ENCODE measurements around the gene KRTAP2-2. TPM values are rescaled to one million over a fixed set of nuclear protein-coding genes. Genes with fewer than 3 reads are reported as not detected.
"Not testable (repeated sequence)": the region's sequence is repeated elsewhere in the genome, so short reads cannot be mapped to it uniquely, and the experiment has no call there.

The KRTAP2-2 gene
- total RNA-seq, 2 donors from 2014 or later, result not detected

DNA sequence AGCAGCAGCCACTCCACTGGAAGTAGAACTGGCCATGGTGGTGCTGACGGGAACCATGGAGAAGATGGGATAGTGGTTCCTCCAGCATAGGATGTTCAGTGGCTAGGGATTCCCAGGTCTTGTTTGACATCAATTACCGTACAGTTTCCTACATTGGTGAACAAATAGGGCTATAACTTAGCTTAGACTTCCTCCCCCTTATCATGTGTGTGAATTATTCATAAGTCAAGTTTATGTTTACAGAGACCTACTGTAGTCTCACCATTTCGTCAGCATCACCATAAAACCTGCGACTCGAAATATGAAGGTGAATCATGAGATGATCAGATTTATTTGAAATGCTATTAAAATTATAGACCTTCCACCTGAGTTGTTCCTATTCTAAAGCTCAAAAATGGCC lies 3.7 kb upstream of the KRTAP2-2 start:
- Mint-ChIP-seq H3K4me3 (no peak overlapping the region), H3K27ac (no peak overlapping the region), H3K27me3 (ENCODE audit: insufficient read depth) (no peaks in the 10 kb centered on the region), H3K36me3 (ENCODE audit: low read depth) (no peaks in the 10 kb centered on the region), H3K4me1 (peaks cover 3% of the 10 kb centered on the region), H3K9me3 (peaks cover 7% of the 10 kb centered on the region)
- TF ChIP-seq, protein P1, sequence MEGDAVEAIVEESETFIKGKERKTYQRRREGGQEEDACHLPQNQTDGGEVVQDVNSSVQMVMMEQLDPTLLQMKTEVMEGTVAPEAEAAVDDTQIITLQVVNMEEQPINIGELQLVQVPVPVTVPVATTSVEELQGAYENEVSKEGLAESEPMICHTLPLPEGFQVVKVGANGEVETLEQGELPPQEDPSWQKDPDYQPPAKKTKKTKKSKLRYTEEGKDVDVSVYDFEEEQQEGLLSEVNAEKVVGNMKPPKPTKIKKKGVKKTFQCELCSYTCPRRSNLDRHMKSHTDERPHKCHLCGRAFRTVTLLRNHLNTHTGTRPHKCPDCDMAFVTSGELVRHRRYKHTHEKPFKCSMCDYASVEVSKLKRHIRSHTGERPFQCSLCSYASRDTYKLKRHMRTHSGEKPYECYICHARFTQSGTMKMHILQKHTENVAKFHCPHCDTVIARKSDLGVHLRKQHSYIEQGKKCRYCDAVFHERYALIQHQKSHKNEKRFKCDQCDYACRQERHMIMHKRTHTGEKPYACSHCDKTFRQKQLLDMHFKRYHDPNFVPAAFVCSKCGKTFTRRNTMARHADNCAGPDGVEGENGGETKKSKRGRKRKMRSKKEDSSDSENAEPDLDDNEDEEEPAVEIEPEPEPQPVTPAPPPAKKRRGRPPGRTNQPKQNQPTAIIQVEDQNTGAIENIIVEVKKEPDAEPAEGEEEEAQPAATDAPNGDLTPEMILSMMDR (conservative IDR thresholded peaks at IDR 0.05), result no peak
- Histone ChIP-seq H3K4me3 (ENCODE audit: low read length) (no peak overlapping the region), H3K4me1 (ENCODE audit: control insufficient read depth, insufficient read depth, low read length) (no peaks in the 10 kb centered on the region), H3K27ac (ENCODE audit: low read depth, low read length) (no peak overlapping the region), H3K9me3 (ENCODE audit: control insufficient read depth, low read length) (peaks cover 7% of the 10 kb centered on the region), H3K36me3 (ENCODE audit: control insufficient read depth, insufficient read depth, low read length) (no peaks in the 10 kb centered on the region), H3K27me3 (ENCODE audit: control insufficient read depth, insufficient read depth, low read length, poor library complexity, severe bottlenecking) (no peaks in the 10 kb centered on the region), H3K9ac (ENCODE audit: extremely low read depth, low read length, poor library complexity, severe bottlenecking) (no peak overlapping the region)
- DNase-seq, result no peak
- WGBS, 2 experiments (ENCODE audit: insufficient coverage in 1 of 2, insufficient read length in 1 of 2), result 93 to 100% methylated on average over 1 to 5 of the region's 5 CpGs

DNA sequence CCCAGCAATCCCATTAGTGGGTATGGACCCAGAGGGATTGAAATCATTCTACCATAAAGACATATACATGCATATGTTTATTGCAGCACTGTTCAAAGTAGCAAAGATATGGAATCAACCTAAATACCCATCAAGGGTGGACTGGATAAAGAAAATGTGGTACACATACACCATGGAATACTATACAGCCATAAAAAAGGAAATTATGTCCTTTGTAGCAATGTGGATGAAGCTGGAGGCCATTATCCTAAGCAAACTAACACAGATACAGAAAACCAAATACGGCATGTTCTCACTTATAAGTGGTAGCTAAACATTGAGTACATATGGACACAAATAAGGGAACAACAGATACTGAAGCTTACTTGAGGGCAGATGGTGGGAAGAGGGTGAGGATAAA lies 2.5 kb upstream of the KRTAP2-2 start:
- Histone ChIP-seq H3K9ac (ENCODE audit: extremely low read depth, low read length, poor library complexity, severe bottlenecking) (no peak overlapping the region), H3K9me3 (ENCODE audit: control insufficient read depth, low read length) (peaks cover 7% of the 10 kb centered on the region), H3K36me3 (ENCODE audit: control insufficient read depth, insufficient read depth, low read length) (no peaks in the 10 kb centered on the region), H3K4me3 (ENCODE audit: low read length) (no peak overlapping the region), H3K4me1 (ENCODE audit: control insufficient read depth, insufficient read depth, low read length) (no peaks in the 10 kb centered on the region), H3K27ac (ENCODE audit: low read depth, low read length) (no peak overlapping the region), H3K27me3 (ENCODE audit: control insufficient read depth, insufficient read depth, low read length, poor library complexity, severe bottlenecking) (no peaks in the 10 kb centered on the region)
- Mint-ChIP-seq H3K27me3 (ENCODE audit: insufficient read depth) (no peaks in the 10 kb centered on the region), H3K9me3 (peaks cover 7% of the 10 kb centered on the region), H3K36me3 (ENCODE audit: low read depth) (no peaks in the 10 kb centered on the region), H3K4me3 (no peak overlapping the region), H3K4me1 (peaks cover 3% of the 10 kb centered on the region), H3K27ac (no peak overlapping the region)
- TF ChIP-seq, protein P1 (conservative IDR thresholded peaks at IDR 0.05), result no peak
- no peak for DNase-seq
- WGBS, 2 experiments (ENCODE audit: insufficient coverage in 1 of 2, insufficient read length in 1 of 2), result no CpG with 5 or more reads among the region's 1 CpG

DNA sequence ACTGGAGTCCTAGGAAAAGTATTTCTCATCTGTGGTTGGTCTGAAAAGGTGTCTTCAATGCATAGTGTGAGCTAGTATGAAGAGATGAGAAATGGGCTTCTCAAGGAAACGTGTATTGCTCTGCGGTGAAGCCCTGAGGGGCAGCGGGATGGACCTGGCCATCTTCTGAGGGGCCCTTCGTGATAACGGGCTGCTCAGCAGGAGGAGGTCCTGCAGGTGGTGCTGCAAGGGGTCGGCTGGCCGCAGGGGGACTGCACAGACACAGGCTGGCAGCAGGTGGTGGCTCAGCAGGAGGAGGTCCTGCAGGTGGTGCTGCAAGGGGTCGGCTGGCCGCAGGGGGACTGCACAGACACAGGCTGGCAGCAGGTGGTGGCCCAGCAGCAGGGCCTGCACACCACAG lies 474 bp downstream of the KRTAP2-2 start:
- H3K36me3 ChIP-seq (ENCODE audit: control insufficient read depth, insufficient read depth, low read length); H3K36me3 Mint-ChIP-seq (ENCODE audit: low read depth); DNase-seq; H3K9ac ChIP-seq (ENCODE audit: extremely low read depth, low read length, poor library complexity, severe bottlenecking); H3K27me3 Mint-ChIP-seq (ENCODE audit: insufficient read depth); H3K27me3 ChIP-seq (ENCODE audit: control insufficient read depth, insufficient read depth, low read length, poor library complexity, severe bottlenecking); H3K4me3 Mint-ChIP-seq; H3K27ac Mint-ChIP-seq; H3K4me1 ChIP-seq (ENCODE audit: control insufficient read depth, insufficient read depth, low read length); H3K4me1 Mint-ChIP-seq; H3K27ac ChIP-seq (ENCODE audit: low read depth, low read length); H3K9me3 Mint-ChIP-seq; H3K4me3 ChIP-seq (ENCODE audit: low read length); H3K9me3 ChIP-seq (ENCODE audit: control insufficient read depth, low read length): not testable (repeated sequence)
- WGBS, 2 experiments (ENCODE audit: insufficient coverage in 1 of 2, insufficient read length in 1 of 2), result 92 to 100% methylated on average over 2 to 6 of the region's 9 CpGs

DNA sequence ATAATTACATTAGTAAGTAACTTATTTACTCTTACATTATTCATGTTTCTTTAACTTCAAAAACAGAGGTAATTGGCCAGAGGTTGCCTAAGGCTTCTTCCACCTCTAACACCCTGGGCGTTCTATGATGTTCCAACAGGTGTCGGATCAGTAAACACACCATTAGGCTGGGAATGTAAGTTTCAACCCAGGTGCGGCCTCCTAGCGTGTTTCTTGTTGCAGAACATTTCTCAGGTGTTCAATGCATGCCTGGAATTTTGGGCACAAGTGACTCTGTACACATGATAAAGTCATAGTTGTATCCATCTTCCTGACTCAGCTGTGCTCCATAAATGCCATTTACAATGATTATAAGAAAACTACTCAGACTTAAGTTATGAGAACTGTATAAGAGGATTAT lies 1.0 kb downstream of the KRTAP2-2 start:
- H3K27ac ChIP-seq (ENCODE audit: low read depth, low read length), result no peak overlapping the region
- TF ChIP-seq, protein P1 (conservative IDR thresholded peaks at IDR 0.05), result no peak
- no peak overlapping the region for H3K4me3 ChIP-seq (ENCODE audit: low read length)
- H3K27me3 ChIP-seq (ENCODE audit: control insufficient read depth, insufficient read depth, low read length, poor library complexity, severe bottlenecking), result no peaks in the 10 kb centered on the region
- DNase-seq, result no peak
- H3K4me1 Mint-ChIP-seq, result peaks cover 7% of the 10 kb centered on the region
- peaks cover 7% of the 10 kb centered on the region for H3K9me3 Mint-ChIP-seq
- no peak overlapping the region for H3K9ac ChIP-seq (ENCODE audit: extremely low read depth, low read length, poor library complexity, severe bottlenecking)
- 69 to 93% methylated on average over 2 to 4 of the region's 4 CpGs for WGBS, 2 experiments (ENCODE audit: insufficient coverage in 1 of 2, insufficient read length in 1 of 2)
- no peaks in the 10 kb centered on the region for H3K36me3 ChIP-seq (ENCODE audit: control insufficient read depth, insufficient read depth, low read length)
- H3K27ac Mint-ChIP-seq, result no peak overlapping the region
- H3K36me3 Mint-ChIP-seq (ENCODE audit: low read depth), result no peaks in the 10 kb centered on the region
- peaks cover 7% of the 10 kb centered on the region for H3K9me3 ChIP-seq (ENCODE audit: control insufficient read depth, low read length)
- H3K27me3 Mint-ChIP-seq (ENCODE audit: insufficient read depth), result no peaks in the 10 kb centered on the region
- H3K4me1 ChIP-seq (ENCODE audit: control insufficient read depth, insufficient read depth, low read length), result no peaks in the 10 kb centered on the region
- H3K4me3 Mint-ChIP-seq, result no peak overlapping the region
